Natural killer cell (primary cell): ENCODE data around the gene FITM2. TPM values are rescaled to one million over a fixed set of nuclear protein-coding genes. Genes with fewer than 3 reads are reported as not detected.

ENCODE experiments used
- ATAC-seq, 3 donors: fragments of 150-1000 bp in 2 of 3; fragments of 200-7000 bp in 1 of 3; cut with Tn5 transposase; 1 replicate in 1 of 3; 2 replicates in 2 of 3; pipeline ENCODE4 v1.10.0; 2021; ENCODE audit warnings: mild to moderate bottlenecking in 2 of 3, moderate library complexity in 2 of 3
- DNase-seq, 2 donors: peaks; one replicate each; pipeline versions ENCODE4 v3.0.0 to v3.0.0-alpha.2; 2013 to 2021; ENCODE audit warnings: mixed read lengths in 1 of 2
- H3K27ac ChIP-seq: one replicate; pipeline ENCODE4 v1.5.1; 2013; ENCODE audit warnings: mild to moderate bottlenecking, low read length
- H3K27me3 ChIP-seq: one replicate; pipeline ENCODE4 v1.6.1; 2013; ENCODE audit warnings: low read length; ENCODE audit not compliant: control insufficient read depth, insufficient read depth
- H3K36me3 ChIP-seq: one replicate; pipeline ENCODE4 v1.6.1; 2013; ENCODE audit warnings: low read length; ENCODE audit not compliant: control insufficient read depth, insufficient read depth
- H3K4me1 ChIP-seq: one replicate; pipeline ENCODE4 v1.6.1; 2013; ENCODE audit warnings: low read length; ENCODE audit not compliant: control insufficient read depth, insufficient read depth
- H3K4me3 ChIP-seq: one replicate; pipeline ENCODE4 v1.5.1; 2013; ENCODE audit warnings: low read length
- H3K9me3 ChIP-seq: one replicate; pipeline ENCODE4 v1.6.1; 2013; ENCODE audit warnings: low read length; ENCODE audit not compliant: control insufficient read depth, insufficient read depth
- H3K27ac Mint-ChIP-seq, 2 donors: one replicate each; pipeline ENCODE4 v1.8.0; 2022; ENCODE audit warnings: mild to moderate bottlenecking in 2 of 2, mixed read lengths in 2 of 2, moderate library complexity in 1 of 2
- H3K27me3 Mint-ChIP-seq, 2 donors: one replicate each; pipeline ENCODE4 v1.8.0; 2022; ENCODE audit warnings: low read depth in 2 of 2, mixed read lengths in 2 of 2
- H3K36me3 Mint-ChIP-seq: one replicate; pipeline ENCODE4 v1.8.0; 2022; ENCODE audit warnings: mixed read lengths
- H3K4me1 Mint-ChIP-seq, 2 donors: one replicate each; pipeline ENCODE4 v1.8.0; 2022; ENCODE audit warnings: mixed read lengths in 2 of 2
- H3K4me3 Mint-ChIP-seq: one replicate; pipeline ENCODE4 v1.8.0; 2022; ENCODE audit warnings: mild to moderate bottlenecking, moderate library complexity, mixed read lengths
- H3K9me3 Mint-ChIP-seq, 2 donors: one replicate each; pipeline ENCODE4 v1.8.0; 2022; ENCODE audit warnings: mixed read lengths in 2 of 2
- CTCF ChIP-seq: fragments of 200-600 bp; IDR thresholded peaks from one replicate; pipeline ENCODE4 v1.8.0; 2022; ENCODE audit warnings: antibody characterized with exemption
- WGBS: methylation state at CpG from one replicate; pipeline ENCODE4 v1.1.7; 2013; ENCODE audit warnings: missing lambda C conversion rate; ENCODE audit not compliant: insufficient coverage; 5-methylcytosine and 5-hydroxymethylcytosine counted together
- intact Hi-C: fragments of 100-400 bp; cut with micrococcal nuclease; formaldehyde crosslinking; loops from one replicate; pipeline ENCODE4 v1.14.2; 2022
- total RNA-seq, 4 donors: library from RNA; stranded (reverse); fragments of 120-200 nt in 1 of 4; gene quantifications; one replicate each; pipeline versions ENCODE4 v1.2.3 to v1.2.4, GENCODE V29; 2013 to 2022

Gene FITM2
- total RNA-seq, 3 donors from 2014 or later (not counting 1 experiment from before 2014, with no cell fraction given) = 3.7 to 6.0 (median 3.9) TPM

GRCh38 chr20:44344723-44345122, 33.7 kb upstream of the FITM2 start:
- Mint-ChIP-seq H3K4me1 (no peaks in the 10 kb centered on the region), H3K27ac (no peak overlapping the region), H3K9me3 (no peaks in the 10 kb centered on the region), H3K4me3 (no peak overlapping the region), H3K36me3 (no peaks in the 10 kb centered on the region), H3K27me3 (peaks cover 5 to 6% of the 10 kb centered on the region in 2 donors)
- no peak overlapping the region for H3K4me3 ChIP-seq
- no peaks in the 10 kb centered on the region for H3K36me3 ChIP-seq
- no peak for DNase-seq
- ATAC-seq = no peak
- TF ChIP-seq CTCF = no peak
- no peaks in the 10 kb centered on the region for H3K4me1 ChIP-seq
- no CpG with 5 or more reads among the region's 4 CpGs for WGBS
- no peaks in the 10 kb centered on the region for H3K27me3 ChIP-seq
- intact Hi-C loops = no loop called here
- H3K27ac ChIP-seq = no peak overlapping the region
- no peaks in the 10 kb centered on the region for H3K9me3 ChIP-seq

- WGBS = 89% methylated on average over 10 of the region's 12 CpGs
- Mint-ChIP-seq H3K9me3 (no peaks in the 10 kb centered on the region), H3K27me3 (peaks cover 0 to 3% of the 10 kb centered on the region in 2 donors), H3K27ac (no peak overlapping the region), H3K4me1 (no peaks in the 10 kb centered on the region), H3K36me3 (no peaks in the 10 kb centered on the region), H3K4me3 (no peak overlapping the region)
- intact Hi-C loops = no loop called here
- H3K36me3 ChIP-seq = no peaks in the 10 kb centered on the region
- no peaks in the 10 kb centered on the region for H3K9me3 ChIP-seq
- H3K27ac ChIP-seq = no peak overlapping the region
- no peaks in the 10 kb centered on the region for H3K4me1 ChIP-seq
- DNase-seq = no peak
- H3K4me3 ChIP-seq = no peak overlapping the region
- ATAC-seq = no peak
- H3K27me3 ChIP-seq = no peaks in the 10 kb centered on the region
- TF ChIP-seq CTCF = no peak
Measured at GRCh38 chr20:44343162-44343675, 32.2 kb upstream of the FITM2 start.

GRCh38 chr20:44342248-44342647, 31.2 kb upstream of the FITM2 start:
- DNase-seq (no peak), ATAC-seq (no peak)
- intact Hi-C loops = no loop called here
- WGBS = 90% methylated on average over 4 of the region's 6 CpGs
- Histone ChIP-seq H3K36me3 (no peaks in the 10 kb centered on the region), H3K27ac (no peak overlapping the region), H3K9me3 (no peaks in the 10 kb centered on the region), H3K4me3 (no peak overlapping the region), H3K27me3 (no peaks in the 10 kb centered on the region), H3K4me1 (no peaks in the 10 kb centered on the region)
- H3K4me1 Mint-ChIP-seq = no peaks in the 10 kb centered on the region
- H3K36me3 Mint-ChIP-seq = no peaks in the 10 kb centered on the region
- no peaks in the 10 kb centered on the region for H3K9me3 Mint-ChIP-seq
- TF ChIP-seq CTCF = no peak
- H3K27me3 Mint-ChIP-seq = peaks cover 0 to 3% of the 10 kb centered on the region in 2 donors
- no peak overlapping the region for H3K4me3 Mint-ChIP-seq
- no peak overlapping the region for H3K27ac Mint-ChIP-seq

- DNase-seq = no peak
- H3K36me3 ChIP-seq = no peaks in the 10 kb centered on the region
- no peak within 1 kb of the TSS for H3K4me3 ChIP-seq
- H3K4me3 Mint-ChIP-seq = no peak within 1 kb of the TSS
- no peaks in the 10 kb centered on the region for H3K4me1 ChIP-seq
- no peak for TF ChIP-seq CTCF
- H3K36me3 Mint-ChIP-seq = no peaks in the 10 kb centered on the region
- 88% methylated on average over 16 of the region's 16 CpGs for WGBS
- ATAC-seq = no peak
- peaks cover 5 to 15% of the 10 kb centered on the region in 2 donors for H3K27me3 Mint-ChIP-seq
- no peaks in the 10 kb centered on the region for H3K9me3 Mint-ChIP-seq
- H3K4me1 Mint-ChIP-seq = no peaks in the 10 kb centered on the region
- intact Hi-C loops = no loop called here
- no peak within 1 kb of the TSS for H3K27ac Mint-ChIP-seq
- H3K27ac ChIP-seq = no peak within 1 kb of the TSS
- H3K27me3 ChIP-seq = no peaks in the 10 kb centered on the region
- no peaks in the 10 kb centered on the region for H3K9me3 ChIP-seq
Measured at GRCh38 chr20:44336725-44337380, 25.9 kb upstream of the FITM2 start, which contains the start of gene R3HDML. Gene R3HDML (plus strand): TSS chr20:44337043. CDS start chr20:44337158, 115 bp downstream.
